HepG2 (cell line): ENCODE data around the gene HDAC5.

ENCODE experiments used
- BORCS8-MEF2B ChIP-seq: sonication (generic); formaldehyde crosslinking; IDR thresholded peaks from 2 replicates; pipeline ENCODE4 v1.8.0; 2022; ENCODE audit warnings: mild to moderate bottlenecking, missing genetic modification reagents
- CTCF ChIP-seq: sonication (generic); formaldehyde crosslinking; IDR thresholded peaks from 2 replicates; pipeline ENCODE4 v1.5.0; 2020; ENCODE audit warnings: mild to moderate bottlenecking, missing genetic modification reagents, moderate library complexity
- EP300 ChIP-seq, 3 experiments: sonication (generic) in 1 of 3; formaldehyde crosslinking in 1 of 3; IDR thresholded peaks; 2 replicates each; pipeline versions ENCODE4 v1.5.1 to v1.6.1; 2011 to 2020; ENCODE audit warnings: low read depth in 2 of 3, low read length in 2 of 3, borderline replicate concordance in 1 of 3, improper control_type of control experiment in 1 of 3, mild to moderate bottlenecking in 1 of 3, missing genetic modification reagents in 1 of 3, moderate library complexity in 1 of 3
- FIP1L1 ChIP-seq: fragments of 200-400 bp; formaldehyde crosslinking; IDR thresholded peaks from 2 replicates; pipeline ENCODE4 v1.6.1; 2018; ENCODE audit warnings: low read depth, mild to moderate bottlenecking, low read length, moderate library complexity, borderline replicate concordance; ENCODE audit not compliant: insufficient read depth
- FOXK2 ChIP-seq: fragments of 450-650 bp; IDR thresholded peaks from 2 replicates; pipeline ENCODE4 v1.6.1; 2016
- HCFC1 ChIP-seq: fragments of 150-350 bp; IDR thresholded peaks from 2 replicates; pipeline ENCODE4 v1.6.1; 2014; ENCODE audit warnings: low read depth, low read length
- KDM4B ChIP-seq: sonication (generic); formaldehyde crosslinking; IDR thresholded peaks from 2 replicates; pipeline ENCODE4 v1.4.0; 2020; ENCODE audit warnings: missing genetic modification reagents
- MEF2D ChIP-seq: sonication (generic); formaldehyde crosslinking; IDR thresholded peaks from 2 replicates; pipeline ENCODE4 v1.5.1; 2020; ENCODE audit warnings: mild to moderate bottlenecking, missing genetic modification reagents
- NR2C2 ChIP-seq: sonication (generic); formaldehyde crosslinking; IDR thresholded peaks from 2 replicates; pipeline ENCODE4 v1.4.0; 2020; ENCODE audit warnings: missing genetic modification reagents, mild to moderate bottlenecking, moderate library complexity, borderline replicate concordance
- NR2F6 ChIP-seq, 2 experiments: IDR thresholded peaks; 2 replicates each; pipeline ENCODE4 v1.6.1; 2016; ENCODE audit warnings: antibody characterized with exemption in 1 of 2, mild to moderate bottlenecking in 1 of 2
- ZNF484 ChIP-seq: sonication (generic); formaldehyde crosslinking; IDR thresholded peaks from 2 replicates; pipeline ENCODE4 v1.5.1; 2020; ENCODE audit warnings: mild to moderate bottlenecking, low read depth, missing genetic modification reagents, borderline replicate concordance
- TF ChIP-seq, protein P1 (sequence below): sonication (generic); formaldehyde crosslinking; IDR thresholded peaks from 2 replicates; pipeline ENCODE4 v1.4.0; 2020; ENCODE audit warnings: mild to moderate bottlenecking, missing genetic modification reagents, borderline replicate concordance
- TF ChIP-seq, protein P2 (sequence below): sonication (generic); formaldehyde crosslinking; IDR thresholded peaks from 2 replicates; pipeline ENCODE4 v1.9.0; 2021; ENCODE audit warnings: missing genetic modification reagents, mild to moderate bottlenecking, borderline replicate concordance

DNA sequence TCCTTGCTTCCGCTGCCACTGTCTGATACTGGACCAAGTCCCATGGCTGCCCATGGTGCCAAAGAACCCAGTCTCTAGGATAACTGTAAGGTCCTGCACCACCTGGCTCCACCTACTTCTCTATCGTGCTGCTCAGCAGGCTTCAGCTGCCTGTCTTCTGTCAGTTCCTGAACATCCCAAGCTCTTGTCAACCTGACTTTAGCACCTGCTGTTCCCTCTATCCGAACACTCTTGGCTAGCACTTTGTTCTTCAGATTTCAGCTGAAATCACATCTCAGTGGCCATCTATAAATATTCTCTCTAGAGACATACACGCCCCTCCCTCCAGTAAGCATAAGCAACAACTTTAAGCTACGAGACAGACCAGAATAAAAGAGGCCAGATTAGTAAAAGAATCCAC lies 93.7 kb downstream of the HDAC5 start:
- TF ChIP-seq, protein P1, sequence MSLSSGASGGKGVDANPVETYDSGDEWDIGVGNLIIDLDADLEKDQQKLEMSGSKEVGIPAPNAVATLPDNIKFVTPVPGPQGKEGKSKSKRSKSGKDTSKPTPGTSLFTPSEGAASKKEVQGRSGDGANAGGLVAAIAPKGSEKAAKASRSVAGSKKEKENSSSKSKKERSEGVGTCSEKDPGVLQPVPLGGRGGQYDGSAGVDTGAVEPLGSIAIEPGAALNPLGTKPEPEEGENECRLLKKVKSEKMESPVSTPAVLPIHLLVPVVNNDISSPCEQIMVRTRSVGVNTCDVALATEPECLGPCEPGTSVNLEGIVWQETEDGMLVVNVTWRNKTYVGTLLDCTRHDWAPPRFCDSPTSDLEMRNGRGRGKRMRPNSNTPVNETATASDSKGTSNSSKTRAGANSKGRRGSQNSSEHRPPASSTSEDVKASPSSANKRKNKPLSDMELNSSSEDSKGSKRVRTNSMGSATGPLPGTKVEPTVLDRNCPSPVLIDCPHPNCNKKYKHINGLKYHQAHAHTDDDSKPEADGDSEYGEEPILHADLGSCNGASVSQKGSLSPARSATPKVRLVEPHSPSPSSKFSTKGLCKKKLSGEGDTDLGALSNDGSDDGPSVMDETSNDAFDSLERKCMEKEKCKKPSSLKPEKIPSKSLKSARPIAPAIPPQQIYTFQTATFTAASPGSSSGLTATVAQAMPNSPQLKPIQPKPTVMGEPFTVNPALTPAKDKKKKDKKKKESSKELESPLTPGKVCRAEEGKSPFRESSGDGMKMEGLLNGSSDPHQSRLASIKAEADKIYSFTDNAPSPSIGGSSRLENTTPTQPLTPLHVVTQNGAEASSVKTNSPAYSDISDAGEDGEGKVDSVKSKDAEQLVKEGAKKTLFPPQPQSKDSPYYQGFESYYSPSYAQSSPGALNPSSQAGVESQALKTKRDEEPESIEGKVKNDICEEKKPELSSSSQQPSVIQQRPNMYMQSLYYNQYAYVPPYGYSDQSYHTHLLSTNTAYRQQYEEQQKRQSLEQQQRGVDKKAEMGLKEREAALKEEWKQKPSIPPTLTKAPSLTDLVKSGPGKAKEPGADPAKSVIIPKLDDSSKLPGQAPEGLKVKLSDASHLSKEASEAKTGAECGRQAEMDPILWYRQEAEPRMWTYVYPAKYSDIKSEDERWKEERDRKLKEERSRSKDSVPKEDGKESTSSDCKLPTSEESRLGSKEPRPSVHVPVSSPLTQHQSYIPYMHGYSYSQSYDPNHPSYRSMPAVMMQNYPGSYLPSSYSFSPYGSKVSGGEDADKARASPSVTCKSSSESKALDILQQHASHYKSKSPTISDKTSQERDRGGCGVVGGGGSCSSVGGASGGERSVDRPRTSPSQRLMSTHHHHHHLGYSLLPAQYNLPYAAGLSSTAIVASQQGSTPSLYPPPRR (CRISPR knock-in tag), result no peak
- TF ChIP-seq KDM4B (CRISPR knock-in tag) (no peak), EP300 (IDR thresholded peaks at IDR 0.05; ENCODE audit: low read depth in 2 of 2, low read length in 2 of 2) (no peak), EP300 (CRISPR knock-in tag; IDR thresholded peaks at IDR 0.05; ENCODE audit: borderline replicate concordance) (no peak), BORCS8-MEF2B (CRISPR knock-in tag) (no peak), HCFC1 (no peak), CTCF (no peak), FOXK2 (no peak), ZNF484 (CRISPR knock-in tag) (no peak), NR2F6 (IDR thresholded peaks at IDR 0.05) (no peak), NR2F6 (CRISPR knock-in tag; IDR thresholded peaks at IDR 0.05) (no peak), MEF2D (CRISPR knock-in tag) (no peak), FIP1L1 (no peak), NR2C2 (CRISPR knock-in tag) (no peak)
- TF ChIP-seq, protein P2, sequence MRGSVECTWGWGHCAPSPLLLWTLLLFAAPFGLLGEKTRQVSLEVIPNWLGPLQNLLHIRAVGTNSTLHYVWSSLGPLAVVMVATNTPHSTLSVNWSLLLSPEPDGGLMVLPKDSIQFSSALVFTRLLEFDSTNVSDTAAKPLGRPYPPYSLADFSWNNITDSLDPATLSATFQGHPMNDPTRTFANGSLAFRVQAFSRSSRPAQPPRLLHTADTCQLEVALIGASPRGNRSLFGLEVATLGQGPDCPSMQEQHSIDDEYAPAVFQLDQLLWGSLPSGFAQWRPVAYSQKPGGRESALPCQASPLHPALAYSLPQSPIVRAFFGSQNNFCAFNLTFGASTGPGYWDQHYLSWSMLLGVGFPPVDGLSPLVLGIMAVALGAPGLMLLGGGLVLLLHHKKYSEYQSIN (CRISPR knock-in tag), result no peak
